ENCODE results near the gene SHD. TPM values are rescaled to one million over a fixed set of nuclear protein-coding genes. Genes with fewer than 3 reads are reported as not detected.
A peak's percentile ranks its signal among the peaks of the same experiment; 100 is the strongest.

SHD gene
- total and polyA plus RNA-seq, 2 of the 13 experiments (the other 11 are each of a cell fraction or from before 2014, with no cell fraction given), result 0.11 to 0.20 TPM

GRCh38 chr19:4310247-4311121 lies 31.4 kb downstream of the SHD start (continued):
- TF ChIP-seq ZNF513 (CRISPR knock-in tag; conservative IDR thresholded peaks at IDR 0.05) (no peak), TBL1XR1 (IDR thresholded peaks at IDR 0.05; ENCODE audit: borderline replicate concordance, low read length, partially characterized antibody) (no peak), RCOR2 (CRISPR knock-in tag; IDR thresholded peaks at IDR 0.05) (peak; percentile 94), XRCC5 (optimal IDR thresholded peaks at IDR 0.05; ENCODE audit: low read length) (no peak), DRAP1 (CRISPR knock-in tag; IDR thresholded peaks at IDR 0.05) (peak; percentile 60), GABPB1 (CRISPR knock-in tag; IDR thresholded peaks at IDR 0.05) (peak; percentile 92), ZNF691 (CRISPR knock-in tag; IDR thresholded peaks at IDR 0.05; ENCODE audit: borderline replicate concordance, low read depth) (peak; percentile 92; the same call in 1 of the 2 replicates), THRA (CRISPR knock-in tag; IDR thresholded peaks at IDR 0.05; ENCODE audit: borderline replicate concordance) (peak; percentile 84; the same call in 1 of the 2 replicates), ATF2 (CRISPR knock-in tag; IDR thresholded peaks at IDR 0.05) (peak; percentile 91), HOXD1 (CRISPR knock-in tag; IDR thresholded peaks at IDR 0.05) (0 out of 2 replicates have a peak, but pooled peaks have one; percentile 21), ZNF572 (CRISPR knock-in tag; IDR thresholded peaks at IDR 0.05) (peak; percentile 79; the same call in 1 of the 2 replicates), SNRNP70 (IDR thresholded peaks at IDR 0.05; ENCODE audit: low read depth, low read length) (no peak), PHF5A (CRISPR knock-in tag; IDR thresholded peaks at IDR 0.05; ENCODE audit: low read depth, unreplicated experiment) (no peak), ZNF652 (CRISPR knock-in tag; IDR thresholded peaks at IDR 0.05; ENCODE audit: borderline replicate concordance, low read depth) (peak; percentile 70; the same call in 1 of the 2 replicates), KLF13 (CRISPR knock-in tag; IDR thresholded peaks at IDR 0.05) (0 out of 2 replicates have a peak, but pooled peaks have one; percentile 41), FOXP4 (CRISPR knock-in tag; IDR thresholded peaks at IDR 0.05) (peak; percentile 80; the same call in 1 of the 2 replicates), PATZ1 (CRISPR knock-in tag; IDR thresholded peaks at IDR 0.05) (peak; percentile 90; the same call in 1 of the 2 replicates), TBX2 (CRISPR knock-in tag; IDR thresholded peaks at IDR 0.05; ENCODE audit: borderline replicate concordance) (peak; percentile 90)
